Erythroblast (primary cell): ENCODE data around the gene WASHC2C.
"Not testable (repeated sequence)": the region's sequence is repeated elsewhere in the genome, so short reads cannot be mapped to it uniquely, and the experiment has no call there.

Experiments
- GATA1 ChIP-seq: IDR thresholded peaks from 2 replicates; pipeline ENCODE4 v1.6.1; 2011; ENCODE audit warnings: low read depth, mild to moderate bottlenecking, control low read depth, low read length, moderate library complexity
- POLR2A ChIP-seq: IDR thresholded peaks from 2 replicates; pipeline ENCODE4 v1.6.1; 2011; ENCODE audit warnings: mild to moderate bottlenecking, low read length

- not testable (repeated sequence) for TF ChIP-seq POLR2A, GATA1
Observed at GRCh38 chr10:45789991-45790390, 62.9 kb downstream of the WASHC2C start.
